Esophagus muscularis mucosa (tissue), 4 donors: Measurements from ENCODE around the gene SBNO2. TPM values are rescaled to one million over a fixed set of nuclear protein-coding genes. Genes with fewer than 3 reads are reported as not detected.
A peak's percentile ranks its signal among the peaks of the same experiment; 100 is the strongest.

Experiments
- DNase-seq: peaks from one replicate; pipeline ENCODE4 v3.0.0-alpha.2; 2017; ENCODE audit errors: extremely low spot score
- H3K27ac ChIP-seq, 4 donors: fragments of 200-600 bp; sonication (generic); replicated peaks in 1 of 4; 1 replicate in 3 of 4; 2 replicates in 1 of 4; pipeline ENCODE4 v1.5.1; 2016 to 2019; ENCODE audit warnings: mild to moderate bottlenecking in 1 of 4
- H3K27me3 ChIP-seq, 4 donors: fragments of 200-600 bp; sonication (generic); one replicate each; pipeline versions ENCODE4 v1.5.1 to v1.6.0; 2016 to 2019
- H3K36me3 ChIP-seq, 4 donors: fragments of 200-600 bp; sonication (generic); one replicate each; pipeline ENCODE4 v1.5.1; 2016 to 2019
- H3K4me1 ChIP-seq, 4 donors: fragments of 200-600 bp; sonication (generic); one replicate each; pipeline ENCODE4 v1.5.1; 2016 to 2019
- H3K4me3 ChIP-seq, 4 donors: fragments of 200-600 bp; sonication (generic); 1 replicate in 2 of 4; 2 replicates in 2 of 4; pipeline ENCODE4 v1.5.1; 2016 to 2019; ENCODE audit warnings: mild to moderate bottlenecking in 4 of 4, moderate library complexity in 1 of 4
- H3K9me3 ChIP-seq, 4 donors: fragments of 200-600 bp; sonication (generic); 1 replicate in 3 of 4; 2 replicates in 1 of 4; pipeline ENCODE4 v1.5.1; 2016 to 2019
- CTCF ChIP-seq, 3 experiments: fragments of 200-600 bp in 2 of 3; fragments of 450-650 bp in 1 of 3; sonication (generic) in 2 of 3; IDR thresholded peaks; one replicate each; pipeline ENCODE4 v1.5.1; 2017 to 2019; ENCODE audit warnings: antibody characterized with exemption in 3 of 3, mild to moderate bottlenecking in 2 of 3, moderate library complexity in 1 of 3
- EP300 ChIP-seq: sonication (generic); formaldehyde crosslinking; IDR thresholded peaks from one replicate; pipeline ENCODE4 v1.6.1; 2017; ENCODE audit warnings: antibody characterized with exemption
- POLR2A ChIP-seq: fragments of 450-650 bp; IDR thresholded peaks from one replicate; pipeline ENCODE4 v1.6.1; 2017; ENCODE audit warnings: antibody characterized with exemption, moderate library complexity, mild to moderate bottlenecking, low read depth
- POLR2AphosphoS5 ChIP-seq, 2 donors: sonication (generic); formaldehyde crosslinking; IDR thresholded peaks; one replicate each; pipeline ENCODE4 v1.6.1; 2017; ENCODE audit warnings: antibody characterized with exemption in 2 of 2
- WGBS: methylation state at CpG from one replicate; pipeline ENCODE4 v1.1.5; 2018; 5-methylcytosine and 5-hydroxymethylcytosine counted together
- intact Hi-C: fragments of 100-400 bp; cut with DNase I; formaldehyde crosslinking; loops from one replicate; pipeline ENCODE4 v1.15.1; 2023
- total RNA-seq, 4 donors: library from RNA; depleted of rRNA; stranded (reverse); fragments of >200 nt; gene quantifications; one replicate each; pipeline versions ENCODE4 v1.1.0 to v1.2.1, GENCODE V29; 2016

The SBNO2 gene
- total RNA-seq, 4 donors from 2014 or later, result 16.2 to 141 (median 30.5) TPM

- H3K4me1 ChIP-seq, result peaks cover 24 to 84% (median 72%) of the 10 kb centered on the region in 4 donors
- TF ChIP-seq EP300 (no peak), POLR2A (no peak), CTCF (IDR thresholded peaks at IDR 0.05) (no peak), POLR2AphosphoS5 (IDR thresholded peaks at IDR 0.05) (no peak)
- H3K27me3 ChIP-seq, result no peaks in the 10 kb centered on the region
- H3K36me3 ChIP-seq, result peaks cover 0 to 34% (median 16%) of the 10 kb centered on the region in 4 donors
- H3K9me3 ChIP-seq, result no peaks in the 10 kb centered on the region
- H3K27ac ChIP-seq, result no peak overlapping the region
- no peak for DNase-seq
- H3K4me3 ChIP-seq, result no peak overlapping the region
- 89% methylated on average over 20 of the region's 33 CpGs for WGBS
- intact Hi-C loops, result no loop called here
These were observed 7.0 kb downstream of the SBNO2 start for GRCh38 chr19:1166872-1167573.

GRCh38 chr19:1164684-1165531 is 9.2 kb downstream of the SBNO2 start:
- Histone ChIP-seq H3K4me1 (peaks cover 20 to 81% (median 58%) of the 10 kb centered on the region in 4 donors), H3K4me3 (no peak overlapping the region), H3K27me3 (no peaks in the 10 kb centered on the region), H3K27ac (peak overlapping the region in 2 of 4 donors; percentile 19 to 34), H3K36me3 (peaks cover 0 to 37% (median 21%) of the 10 kb centered on the region in 4 donors), H3K9me3 (no peaks in the 10 kb centered on the region)
- WGBS, result 75% methylated on average over 17 of the region's 21 CpGs
- DNase-seq, result no peak
- no peak for TF ChIP-seq POLR2AphosphoS5 (IDR thresholded peaks at IDR 0.05)
- TF ChIP-seq CTCF (IDR thresholded peaks at IDR 0.05), result no peak
- no peak for TF ChIP-seq EP300
- no peak for TF ChIP-seq POLR2A
- intact Hi-C loops, result no loop called here

- Histone ChIP-seq H3K36me3 (peaks cover 0 to 35% (median 21%) of the 10 kb centered on the region in 4 donors), H3K27me3 (no peaks in the 10 kb centered on the region), H3K9me3 (no peaks in the 10 kb centered on the region), H3K4me3 (no peak overlapping the region), H3K27ac (no peak overlapping the region), H3K4me1 (peaks cover 14 to 75% (median 51%) of the 10 kb centered on the region in 4 donors)
- TF ChIP-seq POLR2A (no peak), CTCF (IDR thresholded peaks at IDR 0.05) (no peak), POLR2AphosphoS5 (IDR thresholded peaks at IDR 0.05) (no peak), EP300 (no peak)
- no peak for DNase-seq
- intact Hi-C loops, result no loop called here
- WGBS, result 63% methylated on average over 16 of the region's 20 CpGs
These were observed 10.0 kb downstream of the SBNO2 start for GRCh38 chr19:1163934-1164683.

GRCh38 chr19:1163283-1163933 is 10.7 kb downstream of the SBNO2 start:
- Histone ChIP-seq H3K9me3 (no peaks in the 10 kb centered on the region), H3K36me3 (peaks cover 0 to 35% (median 17%) of the 10 kb centered on the region in 4 donors), H3K4me1 (peaks cover 14 to 68% (median 44%) of the 10 kb centered on the region in 4 donors), H3K27ac (peak overlapping the region in 1 of 4 donors; percentile 8), H3K4me3 (no peak overlapping the region), H3K27me3 (no peaks in the 10 kb centered on the region)
- WGBS, result 94% methylated on average over 38 of the region's 41 CpGs
- no peak for TF ChIP-seq CTCF (IDR thresholded peaks at IDR 0.05)
- TF ChIP-seq POLR2A, result no peak
- TF ChIP-seq POLR2AphosphoS5 (IDR thresholded peaks at IDR 0.05), result no peak
- no peak for TF ChIP-seq EP300
- intact Hi-C loops, result no loop called here
- no peak for DNase-seq
